Measurements from ENCODE around the gene EPB41L4A.

EPB41L4A gene

GRCh38 chr5:112382886-112383285, 36.2 kb downstream of the EPB41L4A start:
- Histone ChIP-seq H3K79me2 (peaks cover 41% of the 10 kb centered on the region), H3K36me3 (ENCODE audit: control insufficient read depth, insufficient read depth, low read length) (no peaks in the 10 kb centered on the region), H3K27me3 (ENCODE audit: control insufficient read depth, insufficient read depth, low read length) (no peaks in the 10 kb centered on the region), H3K4me2 (ENCODE audit: low read length) (no peak overlapping the region), H3K9me3 (ENCODE audit: control insufficient read depth, low read length) (no peaks in the 10 kb centered on the region), H3K27ac (no peak overlapping the region), H3K4me1 (peaks cover 24% of the 10 kb centered on the region), H2AFZ (no peak overlapping the region), H3K9ac (no peak overlapping the region), H3K4me3 (ENCODE audit: low read depth, low read length) (no peak overlapping the region)
- TF ChIP-seq CTCF (IDR thresholded peaks at IDR 0.05): no peak

DNA sequence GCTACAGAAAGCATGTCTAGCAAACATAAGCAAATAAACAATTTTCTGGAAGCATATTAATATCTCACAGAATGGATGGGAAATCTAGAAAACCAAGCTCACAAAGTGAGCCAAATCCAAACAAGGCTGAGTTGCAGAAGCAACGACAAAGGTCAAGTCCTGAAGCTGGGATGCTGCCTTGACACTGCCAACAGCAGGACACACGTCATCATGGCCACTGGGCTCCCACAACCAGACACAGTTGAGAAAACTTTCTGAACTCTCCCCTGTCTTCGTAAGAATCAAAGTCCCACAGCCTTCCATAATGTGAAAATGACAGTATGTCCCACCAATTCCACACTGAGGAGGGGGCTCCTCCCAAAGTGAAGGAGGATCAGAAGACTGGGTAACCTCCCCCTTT, 37.6 kb downstream of the EPB41L4A start:
- no peaks in the 10 kb centered on the region for H3K36me3 ChIP-seq (ENCODE audit: control insufficient read depth, insufficient read depth, low read length)
- no peak overlapping the region for H3K9ac ChIP-seq
- H3K27ac ChIP-seq: no peak overlapping the region
- peaks cover 19% of the 10 kb centered on the region for H3K4me1 ChIP-seq
- no peak overlapping the region for H3K4me3 ChIP-seq (ENCODE audit: low read depth, low read length)
- no peak overlapping the region for H3K4me2 ChIP-seq (ENCODE audit: low read length)
- no peaks in the 10 kb centered on the region for H3K27me3 ChIP-seq (ENCODE audit: control insufficient read depth, insufficient read depth, low read length)
- H2AFZ ChIP-seq: no peak overlapping the region
- H3K9me3 ChIP-seq (ENCODE audit: control insufficient read depth, low read length): no peaks in the 10 kb centered on the region
- TF ChIP-seq CTCF (IDR thresholded peaks at IDR 0.05): no peak
- peaks cover 36% of the 10 kb centered on the region for H3K79me2 ChIP-seq

GRCh38 chr5:112379542-112380325, 39.3 kb downstream of the EPB41L4A start:
- no peak overlapping the region for H3K9ac ChIP-seq
- no peak overlapping the region for H2AFZ ChIP-seq
- peaks cover 42% of the 10 kb centered on the region for H3K79me2 ChIP-seq
- no peak overlapping the region for H3K4me2 ChIP-seq (ENCODE audit: low read length)
- no peaks in the 10 kb centered on the region for H3K27me3 ChIP-seq (ENCODE audit: control insufficient read depth, insufficient read depth, low read length)
- no peak overlapping the region for H3K4me3 ChIP-seq (ENCODE audit: low read depth, low read length)
- no peaks in the 10 kb centered on the region for H3K9me3 ChIP-seq (ENCODE audit: control insufficient read depth, low read length)
- no peak for TF ChIP-seq CTCF (IDR thresholded peaks at IDR 0.05)
- no peaks in the 10 kb centered on the region for H3K36me3 ChIP-seq (ENCODE audit: control insufficient read depth, insufficient read depth, low read length)
- H3K27ac ChIP-seq: peak overlapping the region; percentile 9
- H3K4me1 ChIP-seq: peaks cover 14% of the 10 kb centered on the region

GRCh38 chr5:112374818-112375217, 44.3 kb downstream of the EPB41L4A start:
- no peak for TF ChIP-seq CTCF (IDR thresholded peaks at IDR 0.05)

DNA sequence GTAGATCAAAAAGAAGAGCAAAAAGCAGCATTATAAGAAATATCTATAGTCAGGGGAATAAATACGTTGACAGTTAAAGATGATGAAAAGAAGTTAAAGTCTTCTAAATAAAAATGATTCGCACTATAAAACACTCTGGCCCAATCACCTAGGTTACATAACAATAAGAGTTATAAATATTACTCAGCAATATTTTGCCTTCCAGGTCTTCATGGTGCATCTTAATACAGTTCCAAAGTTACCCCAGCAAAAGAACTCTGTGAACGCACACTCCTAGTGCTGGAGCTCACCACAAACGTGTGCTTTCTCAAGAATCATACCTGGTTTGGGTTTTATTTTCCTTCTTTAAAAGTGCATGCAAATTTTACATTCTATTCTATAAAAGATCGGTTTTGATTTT, 44.7 kb downstream of the EPB41L4A start:
- H3K9me3 ChIP-seq (ENCODE audit: control insufficient read depth, low read length): no peaks in the 10 kb centered on the region
- H3K27ac ChIP-seq: peak overlapping the region; percentile 0
- H3K36me3 ChIP-seq (ENCODE audit: control insufficient read depth, insufficient read depth, low read length): no peaks in the 10 kb centered on the region
- H3K27me3 ChIP-seq (ENCODE audit: control insufficient read depth, insufficient read depth, low read length): no peaks in the 10 kb centered on the region
- peaks cover 60% of the 10 kb centered on the region for H3K79me2 ChIP-seq
- H2AFZ ChIP-seq: no peak overlapping the region
- peaks cover 4% of the 10 kb centered on the region for H3K4me1 ChIP-seq
- H3K9ac ChIP-seq: no peak overlapping the region
- H3K4me3 ChIP-seq (ENCODE audit: low read depth, low read length): no peak overlapping the region
- no peak overlapping the region for H3K4me2 ChIP-seq (ENCODE audit: low read length)
- TF ChIP-seq CTCF (IDR thresholded peaks at IDR 0.05): no peak

More at GRCh38 chr5:112374818-112375217, 44.3 kb downstream of the EPB41L4A start:
- H3K9me3 ChIP-seq (ENCODE audit: control insufficient read depth, low read length): no peaks in the 10 kb centered on the region
- H2AFZ ChIP-seq: no peak overlapping the region
- H3K27ac ChIP-seq: peak overlapping the region; percentile 0
- H3K9ac ChIP-seq: no peak overlapping the region
- H3K4me3 ChIP-seq (ENCODE audit: low read depth, low read length): no peak overlapping the region
- H3K4me1 ChIP-seq: peaks cover 7% of the 10 kb centered on the region
- H3K27me3 ChIP-seq (ENCODE audit: control insufficient read depth, insufficient read depth, low read length): no peaks in the 10 kb centered on the region
- H3K36me3 ChIP-seq (ENCODE audit: control insufficient read depth, insufficient read depth, low read length): no peaks in the 10 kb centered on the region
- peaks cover 55% of the 10 kb centered on the region for H3K79me2 ChIP-seq
- H3K4me2 ChIP-seq (ENCODE audit: low read length): peak overlapping the region; percentile 16

All from parathyroid adenoma (tissue), 2 donors.